Skeletal muscle satellite cell (primary cell): ENCODE results near the gene KLHL33.

Experiments
- H3K27me3 ChIP-seq: 2 replicates; pipeline ENCODE4 v1.7.0; 2013; ENCODE audit warnings: low read length; ENCODE audit not compliant: control insufficient read depth, insufficient read depth
- H3K36me3 ChIP-seq: 2 replicates; pipeline ENCODE4 v1.7.0; 2013; ENCODE audit warnings: mild to moderate bottlenecking, control low read depth, low read length; ENCODE audit not compliant: insufficient read depth
- H3K4me1 ChIP-seq: 2 replicates; pipeline ENCODE4 v1.7.0; 2013; ENCODE audit warnings: low read length; ENCODE audit not compliant: control insufficient read depth, insufficient read depth
- H3K4me2 ChIP-seq: 2 replicates; pipeline ENCODE4 v1.7.0; 2013; ENCODE audit warnings: mild to moderate bottlenecking, low read length
- H3K4me3 ChIP-seq: 2 replicates; pipeline ENCODE4 v1.7.0; 2013; ENCODE audit warnings: low read length
- H3K9ac ChIP-seq: 2 replicates; pipeline ENCODE4 v1.7.0; 2013; ENCODE audit warnings: mild to moderate bottlenecking, low read depth, low read length, moderate library complexity
- H3K9me3 ChIP-seq: replicated peaks from 2 replicates; pipeline ENCODE4 v1.7.0; 2013; ENCODE audit warnings: mild to moderate bottlenecking, control low read depth, low read length

KLHL33 gene

DNA sequence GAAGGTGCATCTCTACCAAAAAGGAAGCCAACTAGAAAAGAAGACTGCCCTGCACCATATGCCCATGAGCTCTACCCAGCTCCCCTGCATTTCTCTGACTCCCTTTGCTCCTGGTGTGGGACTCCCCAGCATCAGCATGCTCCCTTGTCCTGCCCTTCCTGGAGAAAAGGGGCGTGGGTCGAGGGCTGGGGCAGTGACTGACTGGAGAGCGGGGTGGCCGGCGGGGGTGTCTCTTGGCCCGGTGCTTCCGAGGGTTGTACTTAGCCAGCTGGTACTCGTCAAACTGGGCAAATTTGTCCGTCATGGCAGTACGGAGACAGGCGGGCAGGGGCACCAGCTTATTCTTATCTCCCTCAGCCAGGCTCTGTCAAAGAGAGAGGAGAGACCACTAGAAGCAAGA, 32.4 kb downstream of the KLHL33 start:
- Histone ChIP-seq H3K4me3 (no peak overlapping the region), H3K4me2 (no peak overlapping the region), H3K4me1 (peaks cover 7% of the 10 kb centered on the region), H3K9ac (no peak overlapping the region), H3K27me3 (no peaks in the 10 kb centered on the region), H3K36me3 (peaks cover 78% of the 10 kb centered on the region), H3K9me3 (no peaks in the 10 kb centered on the region)

DNA sequence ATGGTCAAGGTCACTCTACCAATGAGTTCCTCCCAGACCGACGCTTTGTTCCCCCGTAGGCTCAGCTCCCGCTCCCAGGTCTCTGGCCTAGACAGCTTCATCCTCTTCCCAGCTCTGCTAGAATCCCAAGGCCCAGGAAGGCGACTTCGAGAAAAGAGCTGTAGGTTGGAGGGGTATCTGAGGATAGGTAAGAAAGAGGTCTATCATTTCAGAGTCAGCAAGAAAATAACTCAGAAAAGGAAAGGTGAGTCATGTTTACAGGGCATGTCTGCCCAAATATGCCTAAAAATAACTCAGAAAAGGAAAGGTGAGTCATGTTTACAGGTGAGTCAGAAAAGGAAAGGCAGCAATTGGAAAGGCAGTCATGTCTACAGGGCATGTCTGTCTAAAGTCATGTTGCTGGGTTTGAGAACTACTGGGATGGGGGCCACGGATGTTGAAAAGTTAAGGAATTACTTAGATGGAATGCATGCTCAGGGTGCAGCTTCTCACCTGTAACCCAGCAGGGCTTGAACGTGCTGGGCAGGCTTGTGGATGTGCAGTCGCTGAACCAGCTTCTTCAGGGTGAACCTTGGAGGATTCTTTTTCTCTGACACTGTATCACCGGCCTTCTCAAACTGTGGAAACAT, 34.9 kb downstream of the KLHL33 start:
- Histone ChIP-seq H3K9me3 (no peaks in the 10 kb centered on the region), H3K4me3 (no peak overlapping the region), H3K4me1 (peaks cover 7% of the 10 kb centered on the region), H3K27me3 (no peaks in the 10 kb centered on the region), H3K9ac (no peak overlapping the region), H3K36me3 (peaks cover 70% of the 10 kb centered on the region), H3K4me2 (no peak overlapping the region)

DNA sequence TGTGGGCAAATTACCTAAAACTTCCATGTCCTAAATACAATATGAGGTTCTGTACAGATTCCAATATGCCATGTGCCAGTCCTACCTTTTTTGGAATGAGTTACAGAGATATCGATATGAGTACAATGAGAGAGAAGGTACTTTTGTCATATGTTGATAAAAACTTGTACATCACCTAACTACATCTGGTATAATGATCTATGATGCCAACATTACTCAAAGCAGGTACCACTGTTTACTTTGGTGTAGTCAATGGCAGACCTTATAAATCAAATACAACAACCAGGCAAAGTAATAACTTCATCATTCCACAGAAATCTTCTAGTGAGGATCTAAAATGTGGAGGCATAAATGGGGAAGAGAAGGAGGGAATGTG, 35.4 kb downstream of the KLHL33 start:
- Histone ChIP-seq H3K27me3 (no peaks in the 10 kb centered on the region), H3K4me2 (no peak overlapping the region), H3K36me3 (peaks cover 72% of the 10 kb centered on the region), H3K4me1 (peaks cover 7% of the 10 kb centered on the region), H3K4me3 (no peak overlapping the region), H3K9me3 (no peaks in the 10 kb centered on the region), H3K9ac (no peak overlapping the region)

DNA sequence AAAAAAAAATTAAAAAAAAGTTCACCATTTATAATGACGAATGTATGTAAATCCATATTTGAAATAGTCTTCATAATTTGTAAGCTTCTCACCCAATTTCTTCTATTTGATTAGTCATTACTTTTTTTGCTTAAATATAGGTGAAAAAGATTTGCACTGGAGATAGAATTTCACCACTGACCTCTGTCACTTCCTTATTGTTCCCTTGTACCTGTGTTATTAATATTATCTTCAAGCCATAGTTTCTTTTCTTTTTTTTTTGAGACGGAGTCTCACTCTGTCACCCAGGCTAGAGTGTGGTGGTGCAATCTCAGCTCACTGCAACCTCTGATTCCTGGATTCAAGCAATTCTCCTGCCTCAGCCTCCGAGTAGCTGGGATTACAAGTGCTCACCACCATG, 38.5 kb downstream of the KLHL33 start:
- Histone ChIP-seq H3K4me3 (no peak overlapping the region), H3K36me3 (peaks cover 64% of the 10 kb centered on the region), H3K9me3 (no peaks in the 10 kb centered on the region), H3K27me3 (no peaks in the 10 kb centered on the region), H3K4me2 (no peak overlapping the region), H3K9ac (no peak overlapping the region), H3K4me1 (peaks cover 7% of the 10 kb centered on the region)

DNA sequence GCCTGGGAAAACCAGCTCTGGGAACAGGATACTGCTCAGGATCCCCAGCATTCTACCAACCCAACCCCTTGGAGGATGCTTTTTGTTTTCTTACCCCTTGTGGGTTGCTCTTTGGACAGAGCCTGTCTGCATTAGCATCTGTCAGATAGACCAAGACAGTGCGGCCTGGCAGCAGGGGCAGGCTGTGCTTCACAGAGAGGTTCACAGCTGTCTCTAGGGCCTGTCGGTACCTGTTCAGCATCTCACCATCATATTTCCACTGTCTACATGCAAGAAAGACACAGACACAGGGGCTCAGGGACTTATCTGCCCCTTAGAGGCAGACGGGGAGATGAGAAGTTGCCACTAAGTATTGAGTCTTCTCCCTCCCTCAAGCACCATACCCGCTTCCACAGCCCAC, 44.5 kb downstream of the KLHL33 start:
- H3K27me3 ChIP-seq = no peaks in the 10 kb centered on the region
- no peaks in the 10 kb centered on the region for H3K4me1 ChIP-seq
- H3K9ac ChIP-seq = no peak overlapping the region
- H3K4me3 ChIP-seq = no peak overlapping the region
- no peaks in the 10 kb centered on the region for H3K9me3 ChIP-seq
- H3K4me2 ChIP-seq = no peak overlapping the region
- peaks cover 76% of the 10 kb centered on the region for H3K36me3 ChIP-seq

DNA sequence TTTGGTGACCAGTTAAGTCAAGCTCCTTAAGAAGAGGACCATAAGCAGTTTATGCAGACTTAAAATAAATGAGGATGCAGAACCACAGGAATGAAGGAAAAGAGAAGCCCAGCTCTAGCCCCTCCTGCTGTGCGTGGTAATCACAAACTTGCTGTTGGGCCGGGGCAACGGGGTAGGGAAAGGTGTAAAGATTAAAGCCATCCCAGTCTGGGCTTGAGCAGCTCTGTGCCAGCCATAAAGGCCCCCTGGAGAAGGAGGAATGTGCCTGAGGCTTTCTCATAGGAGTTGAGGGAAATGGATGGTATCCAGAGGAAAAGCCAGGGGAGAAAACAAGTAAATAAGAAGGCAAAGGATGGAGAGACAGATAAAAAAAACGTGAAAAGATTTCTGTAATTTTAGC, 47.8 kb downstream of the KLHL33 start:
- no peaks in the 10 kb centered on the region for H3K4me1 ChIP-seq
- H3K27me3 ChIP-seq = no peaks in the 10 kb centered on the region
- no peak overlapping the region for H3K9ac ChIP-seq
- no peak overlapping the region for H3K4me2 ChIP-seq
- peaks cover 82% of the 10 kb centered on the region for H3K36me3 ChIP-seq
- no peaks in the 10 kb centered on the region for H3K9me3 ChIP-seq
- no peak overlapping the region for H3K4me3 ChIP-seq

DNA sequence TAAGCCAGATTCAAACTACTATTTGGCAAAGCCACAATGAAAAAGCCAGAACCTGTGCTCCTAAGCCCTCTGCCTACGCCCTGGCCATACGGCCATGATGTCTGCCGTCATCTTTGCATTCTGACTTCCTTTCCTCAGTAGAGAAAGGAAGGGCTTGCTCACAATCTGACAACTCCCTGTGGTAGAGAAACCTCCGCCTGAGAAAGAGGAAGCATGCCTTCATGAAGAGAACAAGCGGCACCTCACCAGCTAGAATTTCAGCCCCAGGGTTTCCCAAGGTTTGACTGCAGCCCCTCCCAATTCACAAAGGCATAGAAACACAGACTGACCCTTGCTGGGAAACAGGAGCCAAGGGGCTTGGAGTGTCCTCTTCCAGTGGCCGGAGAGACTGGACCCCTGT, 48.4 kb downstream of the KLHL33 start:
- Histone ChIP-seq H3K4me3 (no peak overlapping the region), H3K4me2 (no peak overlapping the region), H3K9me3 (no peaks in the 10 kb centered on the region), H3K27me3 (no peaks in the 10 kb centered on the region), H3K9ac (no peak overlapping the region), H3K36me3 (peaks cover 85% of the 10 kb centered on the region), H3K4me1 (no peaks in the 10 kb centered on the region)

DNA sequence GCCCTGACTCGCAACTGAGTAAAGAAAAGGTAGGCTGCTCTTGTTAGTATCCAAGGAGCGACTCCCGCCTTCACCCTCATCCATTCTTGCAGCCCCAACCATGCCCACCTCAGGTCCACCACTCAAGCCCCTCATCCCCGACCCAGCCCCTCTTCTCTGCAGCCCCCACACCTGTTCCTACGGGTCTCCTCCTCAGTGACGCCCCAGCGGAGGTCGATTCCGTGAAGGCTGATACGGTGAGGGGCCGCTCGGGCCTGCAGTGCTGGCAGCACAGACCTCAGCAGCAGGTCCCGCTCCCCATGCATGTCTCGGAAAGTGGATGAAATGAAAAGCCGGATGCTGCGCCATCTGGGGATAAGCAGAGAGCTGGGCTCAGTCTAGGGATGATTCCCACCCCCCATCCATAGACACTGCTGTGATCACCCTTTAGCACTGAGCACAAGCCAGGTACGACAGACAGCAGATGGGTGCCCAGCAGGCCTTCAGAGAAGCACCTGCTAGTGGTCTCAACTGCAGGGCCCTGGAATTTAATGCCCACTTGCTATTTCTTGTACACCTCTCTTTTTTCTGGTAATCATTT, 49.6 kb downstream of the KLHL33 start:
- Histone ChIP-seq H3K4me2 (no peak overlapping the region), H3K9ac (no peak overlapping the region), H3K4me3 (no peak overlapping the region), H3K9me3 (no peaks in the 10 kb centered on the region), H3K27me3 (no peaks in the 10 kb centered on the region), H3K36me3 (peaks cover 85% of the 10 kb centered on the region), H3K4me1 (no peaks in the 10 kb centered on the region)

DNA sequence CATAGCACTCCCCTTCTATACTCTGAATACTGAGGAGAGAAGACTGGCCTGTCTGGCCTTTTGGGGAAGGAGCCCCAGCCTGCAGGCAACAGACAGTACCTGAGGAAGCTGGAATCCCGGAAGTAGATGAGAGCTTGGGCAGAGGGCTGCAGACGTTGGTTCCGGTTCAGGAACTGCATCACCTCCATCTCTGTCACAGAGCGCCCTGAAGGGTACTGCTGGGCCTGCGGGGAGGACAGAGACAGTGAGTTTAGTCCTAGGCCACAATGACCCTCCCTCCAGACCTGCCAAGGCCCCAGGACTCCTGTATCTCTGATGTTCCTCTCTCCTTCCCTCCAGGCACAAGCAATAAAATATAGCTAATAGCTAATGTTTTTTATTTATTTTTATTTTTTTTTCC, 51.1 kb downstream of the KLHL33 start:
- Histone ChIP-seq H3K9ac (no peak overlapping the region), H3K4me2 (no peak overlapping the region), H3K27me3 (no peaks in the 10 kb centered on the region), H3K4me3 (no peak overlapping the region), H3K36me3 (peaks cover 84% of the 10 kb centered on the region), H3K4me1 (no peaks in the 10 kb centered on the region), H3K9me3 (no peaks in the 10 kb centered on the region)

DNA sequence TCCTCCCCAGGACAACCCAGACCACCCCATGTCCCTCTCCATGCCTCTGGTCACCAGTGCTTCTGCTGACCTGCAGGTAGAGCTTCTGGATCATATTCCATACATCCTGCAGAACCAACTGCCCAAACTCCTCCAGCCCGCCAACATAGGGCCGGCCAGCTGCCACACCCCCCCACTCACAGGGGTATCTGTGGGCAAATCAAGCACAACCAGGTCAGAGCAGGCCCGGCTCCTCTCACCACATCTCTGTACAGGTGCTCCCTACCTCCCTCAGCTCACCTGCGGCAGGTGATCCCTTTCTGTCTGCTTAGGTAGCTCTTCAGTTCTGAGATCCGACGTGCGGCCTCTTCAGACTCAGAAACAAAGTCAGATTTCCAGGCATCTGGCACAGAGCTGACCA, 51.6 kb downstream of the KLHL33 start:
- Histone ChIP-seq H3K9me3 (no peaks in the 10 kb centered on the region), H3K36me3 (peaks cover 84% of the 10 kb centered on the region), H3K4me3 (no peak overlapping the region), H3K4me2 (no peak overlapping the region), H3K4me1 (no peaks in the 10 kb centered on the region), H3K27me3 (no peaks in the 10 kb centered on the region), H3K9ac (no peak overlapping the region)

DNA sequence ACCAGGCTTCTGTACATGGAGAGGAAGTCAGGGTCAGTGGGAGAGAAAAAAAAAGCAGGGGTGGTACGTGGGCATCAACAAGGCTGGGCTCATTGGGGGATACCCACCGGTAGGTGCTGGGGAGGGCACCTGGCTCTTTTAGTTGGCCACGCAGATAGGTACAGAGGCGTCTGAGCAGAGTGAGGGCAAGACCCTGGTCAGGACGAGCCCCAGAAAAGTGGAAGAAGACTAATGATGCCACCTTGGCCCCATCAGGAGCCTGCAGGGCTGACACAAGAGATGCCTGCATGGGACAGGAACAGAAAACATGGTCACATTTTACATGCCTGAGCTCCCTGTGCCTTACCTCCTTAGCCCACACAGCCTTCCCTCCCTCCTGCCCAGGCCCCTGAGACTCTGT, 52.3 kb downstream of the KLHL33 start:
- H3K9ac ChIP-seq = no peak overlapping the region
- H3K27me3 ChIP-seq = no peaks in the 10 kb centered on the region
- H3K4me2 ChIP-seq = no peak overlapping the region
- H3K36me3 ChIP-seq = peaks cover 87% of the 10 kb centered on the region
- no peaks in the 10 kb centered on the region for H3K9me3 ChIP-seq
- H3K4me3 ChIP-seq = no peak overlapping the region
- no peaks in the 10 kb centered on the region for H3K4me1 ChIP-seq

DNA sequence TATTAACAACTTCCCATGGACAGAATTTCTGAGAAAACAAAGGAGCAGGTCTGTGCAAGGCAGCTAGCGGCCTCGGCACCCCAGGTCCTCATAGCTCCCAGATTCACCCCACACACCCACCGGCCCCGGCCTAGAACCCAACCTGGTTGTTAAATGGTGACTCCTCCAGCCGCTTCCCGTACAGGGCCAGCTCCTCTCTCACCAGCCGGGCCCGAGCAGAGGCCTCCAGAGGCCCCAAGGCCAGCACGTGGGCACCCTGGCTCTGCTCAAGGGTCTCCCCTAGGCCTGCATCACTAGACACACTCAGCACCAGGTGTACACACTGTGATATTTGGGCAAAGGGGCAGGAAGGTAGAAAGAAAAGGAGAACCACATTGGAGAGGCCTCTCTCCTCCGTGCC, 52.9 kb downstream of the KLHL33 start:
- Histone ChIP-seq H3K4me3 (no peak overlapping the region), H3K36me3 (peaks cover 87% of the 10 kb centered on the region), H3K9ac (no peak overlapping the region), H3K4me2 (no peak overlapping the region), H3K9me3 (no peaks in the 10 kb centered on the region), H3K4me1 (no peaks in the 10 kb centered on the region), H3K27me3 (no peaks in the 10 kb centered on the region)
